ENCODE results near the gene ANKRD53. TPM values are rescaled to one million over a fixed set of nuclear protein-coding genes. Genes with fewer than 3 reads are reported as not detected.
"Not testable (repeated sequence)": the region's sequence is repeated elsewhere in the genome, so short reads cannot be mapped to it uniquely, and the experiment has no call there.

The ANKRD53 gene
- total RNA-seq, 1 experiment from 2014 or later = not detected

- Histone ChIP-seq H3K27me3 (ENCODE audit: low read length) (no peaks in the 10 kb centered on the region), H4K20me1 (ENCODE audit: insufficient read depth, low read depth, low read length) (no peaks in the 10 kb centered on the region), H3K4me3 (ENCODE audit: low read length) (no peak overlapping the region), H3K79me2 (ENCODE audit: low read length) (peaks cover 4% of the 10 kb centered on the region; the same call in 1 of the 2 replicates), H3K4me2 (ENCODE audit: low read depth, low read length, poor library complexity, severe bottlenecking) (no peak overlapping the region), H3K9ac (ENCODE audit: low read length) (no peak overlapping the region), H3K9me3 (ENCODE audit: low read length) (no peaks in the 10 kb centered on the region), H3K4me1 (ENCODE audit: low read length) (peaks cover 13% of the 10 kb centered on the region), H3K36me3 (ENCODE audit: insufficient read depth, low read length) (no peaks in the 10 kb centered on the region), H3K9me2 (replicated peaks; ENCODE audit: insufficient read depth, low read length) (no peaks in the 10 kb centered on the region), H2AFZ (ENCODE audit: low read length) (no peak overlapping the region; the same call in 1 of the 2 replicates), H3K27ac (ENCODE audit: low read length) (no peak overlapping the region)
- no peak for DNase-seq
Measured at GRCh38 chr2:71003966-71004755, 25.7 kb downstream of the ANKRD53 start.

- Histone ChIP-seq H3K27me3 (ENCODE audit: low read length) (no peaks in the 10 kb centered on the region), H2AFZ (ENCODE audit: low read length) (no peak overlapping the region; the same call in 1 of the 2 replicates), H3K4me3 (ENCODE audit: low read length) (no peak overlapping the region), H4K20me1 (ENCODE audit: insufficient read depth, low read depth, low read length) (no peaks in the 10 kb centered on the region), H3K4me2 (ENCODE audit: low read depth, low read length, poor library complexity, severe bottlenecking) (no peak overlapping the region), H3K27ac (ENCODE audit: low read length) (no peak overlapping the region), H3K9ac (ENCODE audit: low read length) (no peak overlapping the region), H3K36me3 (ENCODE audit: insufficient read depth, low read length) (no peaks in the 10 kb centered on the region), H3K4me1 (ENCODE audit: low read length) (peaks cover 13% of the 10 kb centered on the region), H3K79me2 (ENCODE audit: low read length) (peaks cover 4% of the 10 kb centered on the region; the same call in 1 of the 2 replicates), H3K9me2 (replicated peaks; ENCODE audit: insufficient read depth, low read length) (no peaks in the 10 kb centered on the region), H3K9me3 (ENCODE audit: low read length) (no peaks in the 10 kb centered on the region)
- no peak for DNase-seq
Measured at GRCh38 chr2:71004857-71005256, 26.4 kb downstream of the ANKRD53 start.

- no peak overlapping the region for H3K9ac ChIP-seq (ENCODE audit: low read length)
- H3K36me3 ChIP-seq (ENCODE audit: insufficient read depth, low read length) = no peaks in the 10 kb centered on the region
- H3K4me1 ChIP-seq (ENCODE audit: low read length) = peaks cover 10% of the 10 kb centered on the region
- H3K9me3 ChIP-seq (ENCODE audit: low read length) = no peaks in the 10 kb centered on the region
- no peak overlapping the region for H3K4me2 ChIP-seq (ENCODE audit: low read depth, low read length, poor library complexity, severe bottlenecking)
- no peaks in the 10 kb centered on the region for H4K20me1 ChIP-seq (ENCODE audit: insufficient read depth, low read depth, low read length)
- no peaks in the 10 kb centered on the region for H3K27me3 ChIP-seq (ENCODE audit: low read length)
- H3K4me3 ChIP-seq (ENCODE audit: low read length) = no peak overlapping the region
- H3K79me2 ChIP-seq (ENCODE audit: low read length) = peaks cover 3% of the 10 kb centered on the region; the same call in 1 of the 2 replicates
- DNase-seq = no peak
- no peaks in the 10 kb centered on the region for H3K9me2 ChIP-seq (replicated peaks; ENCODE audit: insufficient read depth, low read length)
- no peak overlapping the region for H3K27ac ChIP-seq (ENCODE audit: low read length)
- H2AFZ ChIP-seq (ENCODE audit: low read length) = no peak overlapping the region
Measured at GRCh38 chr2:71005271-71006202, 27.1 kb downstream of the ANKRD53 start.

- no peak overlapping the region for H3K4me2 ChIP-seq (ENCODE audit: low read depth, low read length, poor library complexity, severe bottlenecking)
- H2AFZ ChIP-seq (ENCODE audit: low read length) = no peak overlapping the region
- no peak overlapping the region for H3K27ac ChIP-seq (ENCODE audit: low read length)
- no peaks in the 10 kb centered on the region for H3K9me3 ChIP-seq (ENCODE audit: low read length)
- no peaks in the 10 kb centered on the region for H3K27me3 ChIP-seq (ENCODE audit: low read length)
- H3K9me2 ChIP-seq (replicated peaks; ENCODE audit: insufficient read depth, low read length) = no peaks in the 10 kb centered on the region
- no peaks in the 10 kb centered on the region for H3K79me2 ChIP-seq (ENCODE audit: low read length)
- no peaks in the 10 kb centered on the region for H3K36me3 ChIP-seq (ENCODE audit: insufficient read depth, low read length)
- no peak for DNase-seq
- H3K4me1 ChIP-seq (ENCODE audit: low read length) = peaks cover 4% of the 10 kb centered on the region
- H3K4me3 ChIP-seq (ENCODE audit: low read length) = no peak overlapping the region
- no peaks in the 10 kb centered on the region for H4K20me1 ChIP-seq (ENCODE audit: insufficient read depth, low read depth, low read length)
- no peak overlapping the region for H3K9ac ChIP-seq (ENCODE audit: low read length)
Measured at GRCh38 chr2:71006323-71006722, 27.9 kb downstream of the ANKRD53 start.

GRCh38 chr2:71006955-71007799 is 28.7 kb downstream of the ANKRD53 start:
- no peak overlapping the region for H2AFZ ChIP-seq (ENCODE audit: low read length)
- H3K4me3 ChIP-seq (ENCODE audit: low read length) = no peak overlapping the region
- H3K9ac ChIP-seq (ENCODE audit: low read length) = no peak overlapping the region
- H3K4me2 ChIP-seq (ENCODE audit: low read depth, low read length, poor library complexity, severe bottlenecking) = no peak overlapping the region
- no peaks in the 10 kb centered on the region for H3K9me2 ChIP-seq (replicated peaks; ENCODE audit: insufficient read depth, low read length)
- no peaks in the 10 kb centered on the region for H3K4me1 ChIP-seq (ENCODE audit: low read length)
- no peak overlapping the region for H3K27ac ChIP-seq (ENCODE audit: low read length)
- no peaks in the 10 kb centered on the region for H3K27me3 ChIP-seq (ENCODE audit: low read length)
- no peaks in the 10 kb centered on the region for H4K20me1 ChIP-seq (ENCODE audit: insufficient read depth, low read depth, low read length)
- no peaks in the 10 kb centered on the region for H3K79me2 ChIP-seq (ENCODE audit: low read length)
- DNase-seq = no peak
- no peaks in the 10 kb centered on the region for H3K36me3 ChIP-seq (ENCODE audit: insufficient read depth, low read length)
- H3K9me3 ChIP-seq (ENCODE audit: low read length) = no peaks in the 10 kb centered on the region

- Histone ChIP-seq H4K20me1 (ENCODE audit: insufficient read depth, low read depth, low read length) (no peaks in the 10 kb centered on the region), H3K4me2 (ENCODE audit: low read depth, low read length, poor library complexity, severe bottlenecking) (no peak overlapping the region), H3K79me2 (ENCODE audit: low read length) (no peaks in the 10 kb centered on the region), H3K27ac (ENCODE audit: low read length) (no peak overlapping the region), H3K9me3 (ENCODE audit: low read length) (no peaks in the 10 kb centered on the region), H3K4me1 (ENCODE audit: low read length) (no peaks in the 10 kb centered on the region), H3K9ac (ENCODE audit: low read length) (no peak overlapping the region), H3K9me2 (replicated peaks; ENCODE audit: insufficient read depth, low read length) (no peaks in the 10 kb centered on the region), H3K27me3 (ENCODE audit: low read length) (no peaks in the 10 kb centered on the region), H3K4me3 (ENCODE audit: low read length) (no peak overlapping the region), H3K36me3 (ENCODE audit: insufficient read depth, low read length) (no peaks in the 10 kb centered on the region), H2AFZ (ENCODE audit: low read length) (no peak overlapping the region)
- no peak for DNase-seq
Measured at GRCh38 chr2:71008342-71008741, 29.9 kb downstream of the ANKRD53 start.

- not testable (repeated sequence) for H2AFZ ChIP-seq (ENCODE audit: low read length); H3K27me3 ChIP-seq (ENCODE audit: low read length); H3K79me2 ChIP-seq (ENCODE audit: low read length); H3K27ac ChIP-seq (ENCODE audit: low read length); H3K4me2 ChIP-seq (ENCODE audit: low read depth, low read length, poor library complexity, severe bottlenecking); H3K9ac ChIP-seq (ENCODE audit: low read length); H4K20me1 ChIP-seq (ENCODE audit: insufficient read depth, low read depth, low read length); H3K9me3 ChIP-seq (ENCODE audit: low read length); H3K4me3 ChIP-seq (ENCODE audit: low read length); H3K9me2 ChIP-seq (replicated peaks; ENCODE audit: insufficient read depth, low read length); H3K4me1 ChIP-seq (ENCODE audit: low read length); H3K36me3 ChIP-seq (ENCODE audit: insufficient read depth, low read length); DNase-seq
Measured at GRCh38 chr2:71011786-71012185, 33.4 kb downstream of the ANKRD53 start.

Data from Karpas-422 (cell line).